ENCODE data around the gene GLI1.

The GLI1 gene

DNA sequence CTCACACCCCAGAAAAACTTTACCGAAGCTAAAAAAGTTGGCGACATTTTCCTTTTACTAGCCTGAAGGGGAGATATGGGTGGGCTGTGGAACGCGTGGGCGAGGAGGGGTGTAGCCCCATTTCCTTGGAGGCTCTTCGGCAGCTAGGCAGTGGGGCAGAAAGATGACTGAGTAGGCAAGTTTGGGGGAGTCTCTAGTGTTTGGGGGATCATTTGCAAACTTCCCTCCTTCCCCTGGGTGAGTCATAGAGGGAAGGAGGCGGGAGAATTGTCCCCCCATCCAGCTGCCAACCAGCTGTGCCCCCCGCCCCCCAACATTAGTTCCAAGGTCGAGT lies 2.3 kb downstream of the GLI1 start:
- no peak for FAIRE-seq

DNA sequence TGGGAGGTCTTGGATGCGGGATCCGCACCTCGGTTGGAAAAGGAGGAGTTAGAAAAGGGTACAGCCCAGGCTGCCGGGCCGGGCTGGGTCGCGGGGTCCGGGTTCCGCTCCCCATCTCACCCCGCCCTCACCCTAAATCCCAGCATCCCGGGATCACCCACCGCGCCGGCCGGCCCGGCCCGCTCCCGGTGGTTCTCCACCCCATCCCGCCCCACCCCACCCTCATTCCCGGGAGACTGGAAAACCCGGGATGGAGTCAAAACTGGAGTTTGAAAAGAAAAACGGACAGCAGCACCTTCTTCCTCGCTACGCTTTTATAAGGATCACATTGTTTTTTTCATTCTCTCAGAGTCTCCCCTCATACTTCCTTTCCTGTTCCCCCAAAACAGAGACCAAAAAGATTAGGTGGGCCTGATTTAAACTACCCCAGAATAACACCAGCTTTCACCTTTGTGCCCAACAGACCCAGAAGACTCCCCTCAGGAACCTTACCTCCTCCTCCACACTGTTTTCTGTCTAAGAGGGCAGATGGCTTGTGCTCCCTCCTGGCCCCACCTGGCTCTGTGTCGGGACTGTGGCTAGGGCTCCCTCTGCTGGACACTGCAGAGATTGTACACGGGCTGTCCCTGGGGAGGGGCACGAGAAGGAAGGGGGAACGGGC lies 2.8 kb downstream of the GLI1 start:
- no peak for FAIRE-seq

DNA sequence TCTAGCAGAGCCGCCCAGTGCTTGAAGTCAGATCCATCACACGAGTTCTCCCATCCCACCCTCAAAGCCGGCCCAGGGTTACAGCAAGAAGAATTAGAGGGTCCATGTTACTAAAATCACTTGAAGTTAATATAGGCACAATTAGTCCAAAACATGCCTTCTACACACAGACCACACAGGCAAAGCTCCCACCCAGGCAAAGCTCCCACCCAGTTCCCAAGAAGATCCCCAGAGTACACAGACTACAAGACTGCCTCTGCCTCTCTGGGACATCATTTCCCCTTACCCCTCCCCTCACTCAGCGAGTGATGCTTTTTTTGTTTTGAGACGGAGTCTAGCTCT lies 3.3 kb downstream of the GLI1 start:
- FAIRE-seq, result no peak

DNA sequence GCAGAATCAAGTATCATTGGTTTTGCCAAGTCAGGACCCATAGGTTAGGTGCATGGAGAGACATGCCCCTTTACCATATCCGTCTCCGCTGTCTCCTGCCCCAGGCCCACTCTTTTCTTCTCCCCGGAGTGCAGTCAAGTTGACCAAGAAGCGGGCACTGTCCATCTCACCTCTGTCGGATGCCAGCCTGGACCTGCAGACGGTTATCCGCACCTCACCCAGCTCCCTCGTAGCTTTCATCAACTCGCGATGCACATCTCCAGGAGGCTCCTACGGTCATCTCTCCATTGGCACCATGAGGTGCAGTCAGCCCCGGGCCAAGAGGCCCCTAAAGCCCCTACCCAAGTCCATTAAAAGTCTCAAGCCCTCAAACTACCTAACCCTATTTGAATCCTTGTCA lies 5.0 kb downstream of the GLI1 start:
- FAIRE-seq, result no peak

DNA sequence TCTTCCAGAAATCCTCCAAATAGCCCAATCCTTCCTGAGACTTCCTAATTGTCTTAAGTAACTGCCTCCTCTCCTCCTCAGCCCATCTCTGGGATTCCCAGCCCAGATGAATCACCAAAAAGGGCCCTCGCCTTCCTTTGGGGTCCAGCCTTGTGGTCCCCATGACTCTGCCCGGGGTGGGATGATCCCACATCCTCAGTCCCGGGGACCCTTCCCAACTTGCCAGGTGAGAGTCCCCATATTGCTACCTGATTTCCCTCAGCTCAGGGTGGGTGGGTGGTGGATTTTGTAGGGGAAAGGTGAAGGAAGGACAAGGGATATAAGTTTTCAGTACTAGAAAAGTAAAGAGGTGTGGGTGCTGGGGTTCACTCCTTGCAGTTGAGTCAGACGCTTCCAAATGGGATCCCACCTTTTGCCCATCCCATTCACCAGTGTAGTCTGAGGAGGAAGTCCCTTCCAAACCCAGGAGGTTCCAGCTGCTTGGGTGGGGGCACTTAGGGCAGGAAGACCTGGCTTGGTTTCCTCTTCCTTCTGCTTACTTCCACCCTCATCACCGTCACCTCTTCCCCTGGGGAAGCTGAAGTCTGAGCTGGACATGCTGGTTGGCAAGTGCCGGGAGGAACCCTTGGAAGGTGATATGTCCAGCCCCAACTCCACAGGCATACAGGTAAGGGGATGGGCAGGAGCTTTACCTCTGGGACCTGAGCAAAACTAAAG lies 5.6 kb downstream of the GLI1 start:
- no peak for FAIRE-seq

DNA sequence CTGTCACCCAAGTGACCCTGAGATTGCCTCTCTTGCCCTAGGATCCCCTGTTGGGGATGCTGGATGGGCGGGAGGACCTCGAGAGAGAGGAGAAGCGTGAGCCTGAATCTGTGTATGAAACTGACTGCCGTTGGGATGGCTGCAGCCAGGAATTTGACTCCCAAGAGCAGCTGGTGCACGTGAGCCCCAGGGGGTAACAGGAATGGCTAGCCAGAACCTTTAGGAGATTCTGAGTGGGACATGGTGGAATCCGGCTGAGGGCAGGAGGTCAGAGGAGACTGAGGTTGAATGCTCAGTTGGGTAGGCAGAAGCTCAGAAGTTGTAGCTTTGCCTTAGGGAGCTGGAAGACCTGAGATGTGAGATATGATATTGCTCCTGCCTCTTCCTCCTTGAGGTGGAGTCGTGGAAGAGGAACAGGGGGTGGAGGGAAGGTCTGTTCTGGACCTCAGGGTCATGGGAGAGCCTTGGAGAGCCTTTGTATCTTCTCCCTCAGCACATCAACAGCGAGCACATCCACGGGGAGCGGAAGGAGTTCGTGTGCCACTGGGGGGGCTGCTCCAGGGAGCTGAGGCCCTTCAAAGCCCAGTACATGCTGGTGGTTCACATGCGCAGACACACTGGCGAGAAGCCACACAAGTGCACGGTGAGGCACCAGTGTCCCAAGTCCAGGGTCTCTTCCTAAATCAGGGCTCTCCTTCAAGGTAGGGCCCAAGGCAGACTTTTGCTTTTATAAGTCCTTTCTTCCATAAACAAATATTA lies 6.3 kb downstream of the GLI1 start:
- FAIRE-seq, result no peak

DNA sequence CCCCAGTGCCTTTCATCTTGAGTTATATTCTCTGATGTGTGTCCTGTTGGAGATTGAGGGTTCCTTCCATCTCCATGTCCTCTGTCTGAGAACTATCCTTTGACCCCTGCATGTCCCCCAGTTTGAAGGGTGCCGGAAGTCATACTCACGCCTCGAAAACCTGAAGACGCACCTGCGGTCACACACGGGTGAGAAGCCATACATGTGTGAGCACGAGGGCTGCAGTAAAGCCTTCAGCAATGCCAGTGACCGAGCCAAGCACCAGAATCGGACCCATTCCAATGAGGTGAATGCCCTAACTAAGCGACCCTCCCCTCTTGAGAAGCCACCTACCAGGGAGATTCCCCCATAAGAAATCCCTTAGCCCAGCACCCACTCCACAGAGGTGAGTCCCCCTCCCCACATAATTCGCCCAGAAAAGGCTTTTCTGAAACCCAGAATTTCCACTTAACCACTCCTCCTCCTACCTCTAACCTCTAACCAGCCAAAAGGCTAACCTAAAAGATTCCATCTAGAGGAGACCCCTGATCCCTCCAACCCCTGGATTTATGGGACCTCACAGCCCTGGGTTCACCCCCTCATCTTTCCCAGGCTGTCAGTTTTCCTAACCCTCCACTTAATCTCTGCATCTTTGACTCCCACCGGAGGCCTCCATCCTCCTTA lies 7.8 kb downstream of the GLI1 start:
- no peak for FAIRE-seq

DNA sequence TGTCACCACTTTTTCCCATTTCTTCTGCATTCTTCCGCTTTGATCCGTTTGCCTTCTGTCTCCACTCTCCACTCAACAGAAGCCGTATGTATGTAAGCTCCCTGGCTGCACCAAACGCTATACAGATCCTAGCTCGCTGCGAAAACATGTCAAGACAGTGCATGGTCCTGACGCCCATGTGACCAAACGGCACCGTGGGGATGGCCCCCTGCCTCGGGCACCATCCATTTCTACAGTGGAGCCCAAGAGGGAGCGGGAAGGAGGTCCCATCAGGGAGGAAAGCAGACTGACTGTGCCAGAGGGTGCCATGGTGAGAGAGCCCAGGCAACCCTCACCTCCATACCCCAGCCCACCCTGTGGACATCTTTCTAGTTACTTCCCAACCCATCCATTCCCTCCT lies 8.3 kb downstream of the GLI1 start:
- FAIRE-seq, result no peak

DNA sequence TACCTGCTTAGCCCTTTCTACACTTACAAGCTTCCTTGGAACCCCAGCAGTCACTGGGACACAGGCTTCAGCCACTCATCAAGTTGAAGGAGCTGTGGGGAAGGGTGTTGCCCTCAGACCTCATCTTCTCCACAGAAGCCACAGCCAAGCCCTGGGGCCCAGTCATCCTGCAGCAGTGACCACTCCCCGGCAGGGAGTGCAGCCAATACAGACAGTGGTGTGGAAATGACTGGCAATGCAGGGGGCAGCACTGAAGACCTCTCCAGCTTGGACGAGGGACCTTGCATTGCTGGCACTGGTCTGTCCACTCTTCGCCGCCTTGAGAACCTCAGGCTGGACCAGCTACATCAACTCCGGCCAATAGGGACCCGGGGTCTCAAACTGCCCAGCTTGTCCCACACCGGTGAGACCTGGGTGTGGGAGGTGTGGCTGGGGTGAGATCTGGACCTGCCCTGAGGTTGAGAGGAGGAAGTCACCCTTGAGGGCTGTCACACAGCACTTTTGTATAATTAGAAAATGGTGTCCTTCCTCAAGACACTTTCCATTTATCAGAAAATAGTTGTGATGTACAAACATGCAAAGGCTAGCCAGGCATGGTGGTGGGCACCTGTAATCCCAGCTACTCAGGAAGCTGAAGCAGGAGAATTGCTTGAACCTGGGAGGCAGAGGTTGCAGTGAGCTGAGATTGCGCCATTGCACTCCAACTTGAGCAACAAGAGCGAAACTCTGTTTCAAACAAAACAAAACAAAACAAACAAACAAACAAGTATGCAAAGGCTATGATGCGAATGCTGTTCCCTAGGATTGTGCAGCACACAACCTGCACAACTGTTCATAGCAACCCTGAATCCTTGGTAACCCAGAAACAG lies 9.9 kb downstream of the GLI1 start:
- no peak for FAIRE-seq

DNA sequence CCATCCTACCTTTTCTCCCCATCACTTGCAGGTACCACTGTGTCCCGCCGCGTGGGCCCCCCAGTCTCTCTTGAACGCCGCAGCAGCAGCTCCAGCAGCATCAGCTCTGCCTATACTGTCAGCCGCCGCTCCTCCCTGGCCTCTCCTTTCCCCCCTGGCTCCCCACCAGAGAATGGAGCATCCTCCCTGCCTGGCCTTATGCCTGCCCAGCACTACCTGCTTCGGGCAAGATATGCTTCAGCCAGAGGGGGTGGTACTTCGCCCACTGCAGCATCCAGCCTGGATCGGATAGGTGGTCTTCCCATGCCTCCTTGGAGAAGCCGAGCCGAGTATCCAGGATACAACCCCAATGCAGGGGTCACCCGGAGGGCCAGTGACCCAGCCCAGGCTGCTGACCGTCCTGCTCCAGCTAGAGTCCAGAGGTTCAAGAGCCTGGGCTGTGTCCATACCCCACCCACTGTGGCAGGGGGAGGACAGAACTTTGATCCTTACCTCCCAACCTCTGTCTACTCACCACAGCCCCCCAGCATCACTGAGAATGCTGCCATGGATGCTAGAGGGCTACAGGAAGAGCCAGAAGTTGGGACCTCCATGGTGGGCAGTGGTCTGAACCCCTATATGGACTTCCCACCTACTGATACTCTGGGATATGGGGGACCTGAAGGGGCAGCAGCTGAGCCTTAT lies 10.8 kb downstream of the GLI1 start:
- no peak for FAIRE-seq

DNA sequence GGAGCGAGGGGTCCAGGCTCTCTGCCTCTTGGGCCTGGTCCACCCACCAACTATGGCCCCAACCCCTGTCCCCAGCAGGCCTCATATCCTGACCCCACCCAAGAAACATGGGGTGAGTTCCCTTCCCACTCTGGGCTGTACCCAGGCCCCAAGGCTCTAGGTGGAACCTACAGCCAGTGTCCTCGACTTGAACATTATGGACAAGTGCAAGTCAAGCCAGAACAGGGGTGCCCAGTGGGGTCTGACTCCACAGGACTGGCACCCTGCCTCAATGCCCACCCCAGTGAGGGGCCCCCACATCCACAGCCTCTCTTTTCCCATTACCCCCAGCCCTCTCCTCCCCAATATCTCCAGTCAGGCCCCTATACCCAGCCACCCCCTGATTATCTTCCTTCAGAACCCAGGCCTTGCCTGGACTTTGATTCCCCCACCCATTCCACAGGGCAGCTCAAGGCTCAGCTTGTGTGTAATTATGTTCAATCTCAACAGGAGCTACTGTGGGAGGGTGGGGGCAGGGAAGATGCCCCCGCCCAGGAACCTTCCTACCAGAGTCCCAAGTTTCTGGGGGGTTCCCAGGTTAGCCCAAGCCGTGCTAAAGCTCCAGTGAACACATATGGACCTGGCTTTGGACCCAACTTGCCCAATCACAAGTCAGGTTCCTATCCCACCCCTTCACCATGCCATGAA lies 11.5 kb downstream of the GLI1 start:
- FAIRE-seq, result no peak

DNA sequence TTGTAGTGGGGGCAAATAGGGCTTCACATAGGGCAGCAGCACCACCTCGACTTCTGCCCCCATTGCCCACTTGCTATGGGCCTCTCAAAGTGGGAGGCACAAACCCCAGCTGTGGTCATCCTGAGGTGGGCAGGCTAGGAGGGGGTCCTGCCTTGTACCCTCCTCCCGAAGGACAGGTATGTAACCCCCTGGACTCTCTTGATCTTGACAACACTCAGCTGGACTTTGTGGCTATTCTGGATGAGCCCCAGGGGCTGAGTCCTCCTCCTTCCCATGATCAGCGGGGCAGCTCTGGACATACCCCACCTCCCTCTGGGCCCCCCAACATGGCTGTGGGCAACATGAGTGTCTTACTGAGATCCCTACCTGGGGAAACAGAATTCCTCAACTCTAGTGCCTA lies 12.1 kb downstream of the GLI1 start:
- FAIRE-seq, result no peak

DNA sequence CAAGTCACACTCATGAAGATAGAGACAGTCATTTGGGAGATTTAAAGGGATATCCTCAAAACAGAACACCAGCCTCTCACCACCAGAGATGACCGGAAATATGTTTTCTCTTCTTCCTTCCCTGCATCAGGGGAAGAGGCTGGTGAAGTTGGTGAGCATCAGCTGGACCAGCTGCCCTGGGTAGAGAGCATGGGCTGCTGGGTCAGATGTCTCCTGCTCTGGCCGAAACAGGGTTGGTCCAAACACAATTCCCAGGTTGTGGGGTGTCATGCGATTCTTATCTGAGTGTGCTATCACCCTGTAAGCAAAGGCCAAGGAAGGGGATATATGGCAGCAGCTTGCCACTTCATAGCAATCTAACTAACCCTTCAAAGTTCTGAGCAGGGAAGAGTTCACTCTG lies 12.8 kb downstream of the GLI1 start:
- FAIRE-seq, result no peak

DNA sequence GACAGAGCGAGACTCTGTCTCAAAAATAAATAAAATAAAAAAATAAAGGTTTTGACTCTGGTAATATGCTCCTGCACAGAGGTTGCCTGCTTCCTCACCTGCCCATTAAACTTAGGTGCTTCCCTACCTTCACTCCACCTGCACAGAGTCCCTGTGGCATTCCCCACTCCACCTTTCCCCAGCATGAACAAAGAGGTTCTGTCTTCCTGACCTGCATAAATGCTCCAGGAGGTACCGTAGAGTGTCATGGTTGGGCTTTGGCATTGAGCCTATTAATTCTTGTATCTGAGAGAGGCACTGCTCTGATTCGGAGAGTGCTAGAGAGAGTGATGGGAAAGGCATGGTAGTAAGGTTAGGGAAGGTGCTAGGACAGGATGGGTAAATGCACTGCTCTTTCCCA lies 13.8 kb downstream of the GLI1 start:
- FAIRE-seq, result no peak

DNA sequence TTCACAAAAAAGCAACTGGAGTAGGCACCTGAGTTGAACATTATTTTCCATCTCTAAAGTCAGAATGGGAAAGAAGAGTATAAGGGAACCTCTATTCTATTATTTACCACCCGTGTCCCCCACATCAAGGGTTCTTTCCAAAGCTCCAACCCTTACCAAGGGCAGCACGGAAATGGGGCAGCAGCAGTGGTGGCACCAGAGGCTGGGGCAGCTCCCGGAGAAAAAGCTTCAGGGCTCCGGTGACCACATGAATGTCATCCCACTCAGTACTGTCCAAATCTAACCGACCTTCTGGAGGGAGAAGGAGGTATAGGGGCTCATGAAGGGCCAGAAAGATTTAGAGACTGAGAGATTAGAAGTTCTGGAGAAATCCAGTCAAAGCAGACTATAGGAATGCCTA lies 14.3 kb downstream of the GLI1 start:
- no peak for FAIRE-seq

DNA sequence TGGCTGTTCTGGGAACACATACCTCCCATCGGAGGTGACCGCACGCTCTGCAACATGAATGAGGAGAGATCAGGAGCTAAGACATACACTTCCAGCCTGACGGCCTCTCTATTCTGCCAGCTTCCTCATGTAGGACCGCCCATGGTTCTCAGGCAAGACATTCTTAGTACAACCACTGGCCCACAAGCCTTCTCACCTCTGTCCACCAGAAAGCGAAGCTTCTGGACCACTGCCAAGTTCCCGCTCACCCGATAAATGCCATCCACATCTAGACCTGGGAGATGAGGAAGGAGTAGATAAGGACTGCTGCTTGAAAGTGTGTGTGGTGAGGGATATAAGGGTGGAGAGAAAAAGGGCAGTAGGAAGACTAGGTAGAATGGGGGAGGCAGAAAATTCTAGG lies 14.8 kb downstream of the GLI1 start:
- FAIRE-seq, result no peak

DNA sequence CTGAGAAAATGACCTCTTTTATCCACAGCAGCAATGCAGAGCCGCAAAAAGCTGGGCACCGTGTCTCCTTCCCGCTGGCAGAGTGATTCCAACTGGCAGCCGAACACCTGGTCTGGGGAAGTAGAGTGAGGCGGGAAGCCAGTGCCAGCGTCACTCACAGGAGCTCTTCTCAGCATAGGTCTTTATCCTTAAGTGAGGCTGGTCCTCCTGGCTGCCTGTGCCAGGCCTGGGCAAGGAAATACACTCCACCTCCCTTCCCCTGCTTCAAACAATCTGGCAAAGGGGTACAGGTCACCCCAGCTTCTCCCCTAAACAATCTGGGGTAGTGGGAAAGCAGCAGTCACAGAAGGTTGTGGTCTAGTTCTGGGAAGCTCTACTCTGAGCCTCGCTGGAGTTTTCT lies 15.3 kb downstream of the GLI1 start:
- no peak for FAIRE-seq

DNA sequence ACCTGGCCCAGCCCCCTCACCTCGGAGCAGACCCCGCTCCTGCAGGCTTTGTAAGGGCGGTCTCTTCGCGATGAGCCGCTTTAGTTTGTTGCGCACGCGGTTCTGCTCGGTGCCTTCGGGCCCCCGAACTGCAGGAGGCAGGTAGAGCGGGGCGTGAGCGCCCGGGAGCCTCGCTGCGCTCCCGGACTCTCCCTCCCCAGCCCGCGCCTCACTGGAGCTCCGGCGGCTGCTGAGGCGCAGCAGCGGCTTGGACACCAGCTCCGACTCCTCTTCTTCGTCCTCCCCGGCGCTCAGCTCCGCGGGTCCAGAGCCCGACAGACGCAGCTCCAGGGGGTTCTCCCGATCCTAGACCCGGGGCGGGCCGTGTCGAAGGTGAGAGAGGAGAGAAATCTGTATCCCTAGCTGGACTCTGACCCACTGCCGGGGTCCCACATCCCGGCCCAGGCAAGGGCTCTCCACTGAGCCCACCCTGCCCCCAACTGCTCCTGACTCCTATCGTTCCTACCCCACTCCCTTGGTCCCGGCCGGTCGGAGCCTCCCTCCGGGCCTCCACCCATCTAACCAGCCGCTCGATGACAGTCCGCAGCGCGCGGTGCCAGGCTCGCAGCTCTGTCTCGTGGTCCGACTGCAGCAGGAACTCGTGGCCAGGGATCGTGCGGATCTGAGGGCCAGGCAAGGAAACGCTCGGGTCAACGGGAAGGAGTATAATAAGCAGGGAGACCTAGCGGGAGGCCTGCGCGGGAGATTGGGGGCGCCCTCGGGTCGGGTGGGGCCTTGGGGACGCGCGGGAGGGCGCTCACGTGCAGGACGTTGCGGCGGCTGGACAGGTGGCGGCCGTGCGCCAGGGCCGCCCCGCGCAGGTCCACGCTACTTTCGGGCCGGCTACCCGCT lies 15.9 kb downstream of the GLI1 start:
- no peak for FAIRE-seq

DNA sequence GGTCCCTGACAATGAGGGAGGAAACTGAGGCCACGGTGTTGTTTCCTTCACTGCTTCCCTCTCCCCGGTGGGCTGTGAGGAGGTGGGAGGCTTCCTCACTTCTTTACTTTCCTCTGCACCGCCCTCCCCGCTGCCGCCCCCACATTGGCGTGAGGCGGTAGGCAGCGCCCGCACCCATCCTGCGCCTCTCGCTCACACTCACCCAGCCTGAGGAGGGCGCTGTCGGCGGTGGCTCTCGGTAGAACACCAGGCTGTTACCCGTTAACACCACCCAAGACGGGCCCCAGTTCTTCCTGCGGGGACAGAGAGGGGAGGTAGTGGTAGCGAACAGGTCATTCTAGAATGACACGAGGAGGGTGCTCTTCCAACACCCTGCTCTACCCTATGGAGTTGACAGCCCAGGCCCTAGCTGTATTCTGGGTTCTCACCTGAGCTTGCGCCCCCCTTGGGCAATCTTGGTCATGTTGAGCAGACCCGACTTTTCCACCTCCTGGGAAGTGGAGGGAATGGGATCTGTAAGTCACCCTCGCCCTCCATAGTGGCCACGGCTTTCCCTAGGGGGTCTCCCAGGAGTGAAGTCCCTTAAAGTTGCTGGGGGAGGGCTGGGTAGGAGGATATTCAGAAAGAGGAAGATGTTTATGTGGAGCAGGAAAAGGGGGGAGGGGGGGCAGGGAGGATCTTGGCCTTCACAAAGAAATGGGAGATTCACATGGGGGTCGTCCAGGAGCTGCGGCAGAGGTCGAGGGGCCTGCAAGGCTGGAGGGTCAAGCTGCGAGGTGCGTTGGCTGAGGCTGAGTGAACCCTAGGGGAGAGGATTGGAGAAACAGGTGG lies 16.8 kb downstream of the GLI1 start:
- FAIRE-seq, result no peak

Measured in islet of Langerhans (tissue), 1 donor.